Common myeloid progenitor, CD34-positive (primary cell): ENCODE data around the gene DROSHA.

ENCODE experiments used
- CTCF ChIA-PET: fragments of 350-600 bp; sonication (Branson Sonifier 250); formaldehyde crosslinking; loops from one replicate; lab custom pipeline; 2021; ENCODE audit warnings: antibody characterized with exemption; lab: Charles Lee
- POLR2A ChIA-PET: fragments of 350-600 bp; sonication (Branson Sonifier 250); formaldehyde crosslinking; loops from one replicate; lab custom pipeline; 2021; ENCODE audit warnings: antibody characterized with exemption; lab: Charles Lee
- DNase-seq, 3 donors: peaks; one replicate each; pipeline versions ENCODE4 v3.0.0 to v3.0.0-alpha.2; 2013
- H3K27ac ChIP-seq, 2 experiments: 1 replicate in 1 of 2; 2 replicates in 1 of 2; pipeline ENCODE4 v1.7.0; 2013; ENCODE audit warnings: inconsistent platforms in 2 of 2, low read length in 2 of 2, mild to moderate bottlenecking in 2 of 2, low read depth in 1 of 2, moderate library complexity in 1 of 2; ENCODE audit not compliant: severe bottlenecking in 2 of 2, insufficient read depth in 1 of 2, poor library complexity in 1 of 2
- H3K27me3 ChIP-seq, 5 experiments: replicated peaks in 2 of 5; 1 replicate in 3 of 5; 2 replicates in 2 of 5; pipeline versions ENCODE4 v1.6.1 to v1.7.0; 2013; ENCODE audit warnings: low read length in 4 of 5, mild to moderate bottlenecking in 2 of 5, moderate library complexity in 2 of 5, inconsistent platforms in 1 of 5; ENCODE audit not compliant: insufficient read depth in 5 of 5, control insufficient read depth in 4 of 5
- H3K36me3 ChIP-seq, 4 experiments: 1 replicate in 2 of 4; 2 replicates in 2 of 4; pipeline versions ENCODE4 v1.6.1 to v1.7.0; 2013; ENCODE audit warnings: low read length in 3 of 4, control low read depth in 1 of 4, mild to moderate bottlenecking in 1 of 4; ENCODE audit not compliant: control insufficient read depth in 4 of 4, insufficient read depth in 4 of 4
- H3K4me1 ChIP-seq, 4 experiments: 1 replicate in 3 of 4; 2 replicates in 1 of 4; pipeline versions ENCODE4 v1.6.1 to v1.7.1; 2013; ENCODE audit warnings: low read length in 3 of 4, mild to moderate bottlenecking in 3 of 4, control low read depth in 1 of 4, inconsistent platforms in 1 of 4, moderate library complexity in 1 of 4; ENCODE audit not compliant: control insufficient read depth in 4 of 4, insufficient read depth in 4 of 4; ENCODE audit errors: control extremely low read depth in 1 of 4
- H3K4me3 ChIP-seq, 7 experiments: 1 replicate in 4 of 7; 2 replicates in 3 of 7; pipeline versions ENCODE4 v1.5.1 to v1.7.0; 2013; ENCODE audit warnings: mild to moderate bottlenecking in 7 of 7, low read length in 6 of 7, moderate library complexity in 6 of 7, inconsistent platforms in 2 of 7, low read depth in 2 of 7, control low read depth in 1 of 7; ENCODE audit not compliant: insufficient read depth in 4 of 7, control insufficient read depth in 1 of 7; ENCODE audit errors: extremely low read depth in 1 of 7
- H3K9me3 ChIP-seq, 5 experiments: 1 replicate in 4 of 5; 2 replicates in 1 of 5; pipeline versions ENCODE4 v1.6.1 to v1.7.1; 2013; ENCODE audit warnings: low read length in 4 of 5, mild to moderate bottlenecking in 2 of 5, inconsistent platforms in 1 of 5, low read depth in 1 of 5, moderate library complexity in 1 of 5; ENCODE audit not compliant: control insufficient read depth in 4 of 5, insufficient read depth in 2 of 5; ENCODE audit errors: control extremely low read depth in 1 of 5
- WGBS: methylation state at CpG from one replicate; pipeline ENCODE4 v1.1.5; 2013; ENCODE audit not compliant: insufficient coverage; 5-methylcytosine and 5-hydroxymethylcytosine counted together

DROSHA gene

GRCh38 chr5:31487506-31487905, 44.4 kb downstream of the DROSHA start:
- Histone ChIP-seq H3K4me3 (no peak overlapping the region), H3K36me3 (peaks cover 12 to 47% (median 25%) of the 10 kb centered on the region in 4 experiments), H3K27me3 (no peaks in the 10 kb centered on the region), H3K27ac (no peak overlapping the region), H3K9me3 (no peaks in the 10 kb centered on the region), H3K4me1 (peaks cover 0 to 14% (median 3%) of the 10 kb centered on the region in 4 experiments)
- no CpG with 5 or more reads among the region's 2 CpGs for WGBS
- no peak for DNase-seq
- POLR2A ChIA-PET = no interaction called here
- CTCF ChIA-PET = interaction anchor here (0.7 to 1.8 kb wide), 3 partner anchors 10 to 255 kb away, joined by 3 to 6 read pairs (median 4); partner anchors contain the start of gene DROSHA

GRCh38 chr5:31486441-31486840, 45.5 kb downstream of the DROSHA start:
- ChIA-PET POLR2A (no interaction called here), CTCF (interaction anchor here (1.5 to 1.8 kb wide), 2 partner anchors 11 to 254 kb away, joined by 4 to 6 read pairs; no protein-coding TSS in a partner anchor)
- H3K27ac ChIP-seq = no peak overlapping the region
- peaks cover 0 to 14% (median 3%) of the 10 kb centered on the region in 4 experiments for H3K4me1 ChIP-seq
- no peak for DNase-seq
- H3K4me3 ChIP-seq = no peak overlapping the region
- peaks cover 8 to 51% (median 28%) of the 10 kb centered on the region in 4 experiments for H3K36me3 ChIP-seq
- no peaks in the 10 kb centered on the region for H3K27me3 ChIP-seq
- 100% methylated on average over 3 of the region's 6 CpGs for WGBS
- no peaks in the 10 kb centered on the region for H3K9me3 ChIP-seq

- CTCF ChIA-PET = interaction anchor here (1.1 to 1.3 kb wide), 2 partner anchors 12 to 47 kb away, joined by 3 read pairs; partner anchors contain the start of gene C5orf22
- POLR2A ChIA-PET = no interaction called here
These were observed 46.3 kb downstream of the DROSHA start for GRCh38 chr5:31485376-31486207.

GRCh38 chr5:31481531-31482165, 50.2 kb downstream of the DROSHA start:
- ChIA-PET CTCF (interaction anchor here (0.6 kb wide), 1 partner anchor 1837 kb away, joined by 3 read pairs; no protein-coding TSS in a partner anchor), POLR2A (no interaction called here)
- Histone ChIP-seq H3K4me3 (no peak overlapping the region), H3K27ac (no peak overlapping the region), H3K36me3 (peaks cover 4 to 34% (median 17%) of the 10 kb centered on the region in 4 experiments), H3K9me3 (no peaks in the 10 kb centered on the region), H3K27me3 (no peaks in the 10 kb centered on the region), H3K4me1 (peaks cover 0 to 16% (median 3%) of the 10 kb centered on the region in 4 experiments)
- WGBS = 100% methylated on average over 2 of the region's 3 CpGs
- no peak for DNase-seq

More at GRCh38 chr5:31485376-31486207, 46.3 kb downstream of the DROSHA start:
- DNase-seq = peak; percentile 14 to 59 (median 37)
- Histone ChIP-seq H3K4me1 (peaks cover 0 to 14% (median 3%) of the 10 kb centered on the region in 4 experiments), H3K27me3 (no peaks in the 10 kb centered on the region), H3K4me3 (peak overlapping the region in 1 of 7 experiments; percentile 45), H3K9me3 (no peaks in the 10 kb centered on the region), H3K36me3 (peaks cover 9 to 52% (median 27%) of the 10 kb centered on the region in 4 experiments), H3K27ac (no peak overlapping the region)
- WGBS = 40% methylated on average over 1 of the region's 7 CpGs

GRCh38 chr5:31479706-31480105, 52.2 kb downstream of the DROSHA start:
- Histone ChIP-seq H3K27me3 (no peaks in the 10 kb centered on the region), H3K9me3 (no peaks in the 10 kb centered on the region), H3K4me1 (peaks cover 0 to 7% (median 0%) of the 10 kb centered on the region in 4 experiments), H3K27ac (no peak overlapping the region), H3K4me3 (no peak overlapping the region), H3K36me3 (peaks cover 2 to 33% (median 24%) of the 10 kb centered on the region in 4 experiments)
- DNase-seq = no peak
- no CpG with 5 or more reads among the region's 2 CpGs for WGBS
- ChIA-PET CTCF (no interaction called here), POLR2A (no interaction called here)

GRCh38 chr5:31478901-31479300, 53.0 kb downstream of the DROSHA start:
- CTCF ChIA-PET = no interaction called here
- peaks cover 2 to 34% (median 23%) of the 10 kb centered on the region in 4 experiments for H3K36me3 ChIP-seq

More at GRCh38 chr5:31478901-31479300, 53.0 kb downstream of the DROSHA start:
- no peaks in the 10 kb centered on the region for H3K9me3 ChIP-seq
- POLR2A ChIA-PET = no interaction called here
- no peak overlapping the region for H3K4me3 ChIP-seq
- H3K27ac ChIP-seq = no peak overlapping the region
- no peaks in the 10 kb centered on the region for H3K27me3 ChIP-seq
- H3K4me1 ChIP-seq = peaks cover 0 to 7% (median 0%) of the 10 kb centered on the region in 4 experiments
- no peak for DNase-seq
